Erythroblast (primary cell): Measurements from ENCODE around the gene ADAMTS13.

Source experiments
- GATA1 ChIP-seq: IDR thresholded peaks from 2 replicates; pipeline ENCODE4 v1.6.1; 2011; ENCODE audit warnings: low read depth, mild to moderate bottlenecking, control low read depth, low read length, moderate library complexity
- POLR2A ChIP-seq: IDR thresholded peaks from 2 replicates; pipeline ENCODE4 v1.6.1; 2011; ENCODE audit warnings: mild to moderate bottlenecking, low read length

DNA sequence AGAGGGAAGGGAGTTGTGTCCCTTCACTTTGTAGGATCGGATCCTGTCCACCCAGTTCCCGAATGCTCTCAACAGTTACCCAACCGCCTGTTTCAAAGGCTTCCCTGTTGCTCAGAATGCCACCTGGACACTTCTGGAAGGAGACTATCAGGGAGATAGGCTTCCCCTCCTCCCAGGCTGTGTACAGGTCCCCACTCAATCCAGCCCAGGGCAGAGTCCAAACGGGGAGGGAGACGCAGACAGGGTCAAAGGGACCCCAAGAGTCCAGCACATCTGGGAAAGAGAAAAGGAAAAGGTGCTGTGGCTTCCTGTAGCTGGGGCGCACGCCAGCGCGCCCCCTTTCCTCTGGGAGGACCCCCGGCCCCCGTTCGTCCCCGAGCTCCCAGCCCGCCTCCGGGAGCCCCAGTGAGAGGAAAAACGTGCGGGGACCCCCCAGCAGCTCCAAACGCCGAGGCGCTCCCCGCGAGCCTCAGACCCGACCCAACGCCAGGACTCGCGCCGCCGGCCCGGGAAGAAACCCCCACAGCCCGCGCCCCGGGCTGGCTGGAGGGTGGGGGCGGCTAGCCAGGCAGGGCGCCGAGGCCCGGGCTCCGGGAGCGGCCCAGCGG lies 46.9 kb upstream of the ADAMTS13 start:
- TF ChIP-seq POLR2A, result no peak
- no peak for TF ChIP-seq GATA1
